Epithelial cell of proximal tubule (primary cell): ENCODE data around the gene ELP6. TPM values are rescaled to one million over a fixed set of nuclear protein-coding genes. Genes with fewer than 3 reads are reported as not detected.

Experiments used
- DNase-seq: peaks from one replicate; pipeline ENCODE4 v3.0.0-alpha.2; 2011; ENCODE audit warnings: low read depth
- H3K4me3 ChIP-seq: 2 replicates; pipeline ENCODE4 v1.5.1; 2011; ENCODE audit warnings: low read depth, mild to moderate bottlenecking, low read length
- total RNA-seq: library from RNA; depleted of rRNA; stranded (reverse); fragments of >200 nt; gene quantifications from 2 replicates; pipeline ENCODE4 v1.2.3, GENCODE V29; 2015
- TF ChIP-seq, protein P1 (sequence below): conservative IDR thresholded peaks from 2 replicates; pipeline ENCODE4 v1.5.1; 2012; ENCODE audit warnings: low read depth, mild to moderate bottlenecking, low read length

ELP6 gene, protein sequence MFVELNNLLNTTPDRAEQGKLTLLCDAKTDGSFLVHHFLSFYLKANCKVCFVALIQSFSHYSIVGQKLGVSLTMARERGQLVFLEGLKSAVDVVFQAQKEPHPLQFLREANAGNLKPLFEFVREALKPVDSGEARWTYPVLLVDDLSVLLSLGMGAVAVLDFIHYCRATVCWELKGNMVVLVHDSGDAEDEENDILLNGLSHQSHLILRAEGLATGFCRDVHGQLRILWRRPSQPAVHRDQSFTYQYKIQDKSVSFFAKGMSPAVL
- total RNA-seq, result 37.1 and 49.3 TPM in 2 replicates

- TF ChIP-seq, protein P1, sequence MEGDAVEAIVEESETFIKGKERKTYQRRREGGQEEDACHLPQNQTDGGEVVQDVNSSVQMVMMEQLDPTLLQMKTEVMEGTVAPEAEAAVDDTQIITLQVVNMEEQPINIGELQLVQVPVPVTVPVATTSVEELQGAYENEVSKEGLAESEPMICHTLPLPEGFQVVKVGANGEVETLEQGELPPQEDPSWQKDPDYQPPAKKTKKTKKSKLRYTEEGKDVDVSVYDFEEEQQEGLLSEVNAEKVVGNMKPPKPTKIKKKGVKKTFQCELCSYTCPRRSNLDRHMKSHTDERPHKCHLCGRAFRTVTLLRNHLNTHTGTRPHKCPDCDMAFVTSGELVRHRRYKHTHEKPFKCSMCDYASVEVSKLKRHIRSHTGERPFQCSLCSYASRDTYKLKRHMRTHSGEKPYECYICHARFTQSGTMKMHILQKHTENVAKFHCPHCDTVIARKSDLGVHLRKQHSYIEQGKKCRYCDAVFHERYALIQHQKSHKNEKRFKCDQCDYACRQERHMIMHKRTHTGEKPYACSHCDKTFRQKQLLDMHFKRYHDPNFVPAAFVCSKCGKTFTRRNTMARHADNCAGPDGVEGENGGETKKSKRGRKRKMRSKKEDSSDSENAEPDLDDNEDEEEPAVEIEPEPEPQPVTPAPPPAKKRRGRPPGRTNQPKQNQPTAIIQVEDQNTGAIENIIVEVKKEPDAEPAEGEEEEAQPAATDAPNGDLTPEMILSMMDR, result peak; percentile 53
- H3K4me3 ChIP-seq, result peak within 1 kb of the TSS; percentile 89
These were observed at the start of gene ELP6 for GRCh38 chr3:47513125-47513929. Gene ELP6, minus strand, starts transcription at chr3:47513712. Its CDS starts 122 bp downstream, at chr3:47513590.

GRCh38 chr3:47556351-47556750 lies 42.8 kb upstream of the ELP6 start:
- TF ChIP-seq, protein P1, result no peak

More at GRCh38 chr3:47513125-47513929, at the start of gene ELP6:
- DNase-seq, result no peak

GRCh38 chr3:47554335-47554734 lies 40.8 kb upstream of the ELP6 start:
- TF ChIP-seq, protein P1, result no peak
- DNase-seq, result no peak

More at GRCh38 chr3:47556351-47556750, 42.8 kb upstream of the ELP6 start:
- no peak overlapping the region for H3K4me3 ChIP-seq
- DNase-seq, result no peak

DNA sequence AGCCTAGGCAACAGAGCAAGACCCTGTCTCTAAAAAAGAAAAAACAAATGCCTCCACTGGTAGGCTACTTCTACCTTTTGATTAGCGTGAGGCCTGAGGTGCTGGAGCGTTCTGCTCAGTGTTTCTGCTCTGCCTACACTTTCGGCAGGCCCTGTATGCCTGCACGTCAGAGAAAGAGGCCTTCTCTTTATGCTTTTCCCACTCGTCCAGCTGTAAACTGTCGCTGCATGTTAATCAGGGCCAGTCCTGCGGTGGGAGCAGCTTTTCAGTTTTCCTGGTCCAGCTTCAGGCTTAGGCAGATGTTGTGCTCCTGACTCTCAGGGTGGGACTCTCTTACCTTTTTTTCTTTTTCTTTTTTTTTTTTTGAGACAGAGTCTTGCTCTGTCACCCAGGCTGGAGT lies 39.9 kb upstream of the ELP6 start:
- DNase-seq, result no peak
- TF ChIP-seq, protein P1, result no peak
- no peak overlapping the region for H3K4me3 ChIP-seq

More at GRCh38 chr3:47554335-47554734, 40.8 kb upstream of the ELP6 start:
- H3K4me3 ChIP-seq, result no peak overlapping the region

DNA sequence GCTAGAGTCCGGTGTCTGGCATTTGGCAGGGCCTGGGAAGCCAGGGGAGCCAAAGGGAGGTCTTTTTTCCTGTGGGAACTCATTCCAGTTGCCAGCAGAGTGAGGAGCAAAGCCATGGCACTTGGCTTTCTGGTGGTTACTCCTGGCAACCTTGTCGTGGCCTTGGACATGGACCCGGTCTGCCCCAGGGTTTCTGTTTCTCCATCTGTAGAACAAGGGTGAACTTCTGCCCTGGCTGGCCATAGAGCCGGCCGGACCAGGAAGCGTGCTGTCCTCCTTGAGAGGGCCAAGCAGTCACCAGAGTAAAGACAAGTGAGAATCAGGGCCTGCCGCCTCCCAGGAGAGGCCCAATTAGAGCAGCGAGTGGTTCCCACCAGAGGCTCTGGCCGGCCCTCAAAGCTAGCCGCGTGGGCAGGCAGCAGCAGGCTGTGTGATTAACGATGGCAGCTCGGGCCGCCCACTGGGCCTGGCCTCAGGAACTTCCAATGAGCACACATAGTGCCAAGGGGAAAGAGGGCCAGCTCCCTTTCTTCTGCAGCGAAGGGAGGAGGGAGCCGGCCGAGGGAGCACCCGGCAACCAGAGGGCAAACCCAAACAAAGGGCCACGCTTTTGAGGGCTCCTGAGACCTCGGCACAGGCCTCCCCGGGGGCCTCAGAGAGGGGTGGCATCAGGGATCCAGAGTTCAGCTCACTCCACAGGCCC lies 29.1 kb upstream of the ELP6 start:
- H3K4me3 ChIP-seq, result no peak overlapping the region
- TF ChIP-seq, protein P1, result no peak
- DNase-seq, result no peak

GRCh38 chr3:47541583-47542108 lies 28.1 kb upstream of the ELP6 start:
- no peak for DNase-seq
- TF ChIP-seq, protein P1, result no peak
- H3K4me3 ChIP-seq, result no peak overlapping the region
